Loucy (cell line): ENCODE measurements around the gene DBR1.

Experiments
- EZH2phosphoT487 ChIP-seq: fragments of 200-600 bp; IDR thresholded peaks from 2 replicates; pipeline ENCODE4 v1.6.1; 2018; ENCODE audit warnings: antibody characterized with exemption, mild to moderate bottlenecking, moderate library complexity, borderline replicate concordance
- TF ChIP-seq, protein P1 (sequence below): fragments of 200-600 bp; sonication (generic); conservative IDR thresholded peaks from 2 replicates; pipeline ENCODE4 v1.5.1; 2014; ENCODE audit warnings: mild to moderate bottlenecking, antibody characterized with exemption, low read length

DNA sequence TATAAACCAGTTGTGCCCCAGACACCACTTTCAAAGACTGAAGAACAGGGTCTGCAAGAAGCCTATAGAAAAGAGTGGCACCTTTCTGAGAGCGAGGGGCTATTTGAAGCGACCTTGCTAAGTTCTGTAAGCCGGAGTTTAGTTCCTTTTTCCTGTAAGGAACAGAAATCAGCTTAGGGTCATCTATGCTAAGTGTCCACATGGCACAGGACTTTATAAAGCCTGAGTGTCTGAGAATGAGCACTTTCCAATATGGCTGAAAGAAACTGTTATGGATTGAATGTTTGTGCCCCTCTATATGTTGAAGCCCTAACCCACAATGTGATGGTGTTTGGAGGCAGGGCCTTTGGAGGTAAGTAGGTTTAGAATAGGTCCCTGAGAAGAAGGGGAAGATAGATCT, 38.5 kb downstream of the DBR1 start:
- TF ChIP-seq, protein P1, sequence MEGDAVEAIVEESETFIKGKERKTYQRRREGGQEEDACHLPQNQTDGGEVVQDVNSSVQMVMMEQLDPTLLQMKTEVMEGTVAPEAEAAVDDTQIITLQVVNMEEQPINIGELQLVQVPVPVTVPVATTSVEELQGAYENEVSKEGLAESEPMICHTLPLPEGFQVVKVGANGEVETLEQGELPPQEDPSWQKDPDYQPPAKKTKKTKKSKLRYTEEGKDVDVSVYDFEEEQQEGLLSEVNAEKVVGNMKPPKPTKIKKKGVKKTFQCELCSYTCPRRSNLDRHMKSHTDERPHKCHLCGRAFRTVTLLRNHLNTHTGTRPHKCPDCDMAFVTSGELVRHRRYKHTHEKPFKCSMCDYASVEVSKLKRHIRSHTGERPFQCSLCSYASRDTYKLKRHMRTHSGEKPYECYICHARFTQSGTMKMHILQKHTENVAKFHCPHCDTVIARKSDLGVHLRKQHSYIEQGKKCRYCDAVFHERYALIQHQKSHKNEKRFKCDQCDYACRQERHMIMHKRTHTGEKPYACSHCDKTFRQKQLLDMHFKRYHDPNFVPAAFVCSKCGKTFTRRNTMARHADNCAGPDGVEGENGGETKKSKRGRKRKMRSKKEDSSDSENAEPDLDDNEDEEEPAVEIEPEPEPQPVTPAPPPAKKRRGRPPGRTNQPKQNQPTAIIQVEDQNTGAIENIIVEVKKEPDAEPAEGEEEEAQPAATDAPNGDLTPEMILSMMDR = no peak
- no peak for TF ChIP-seq EZH2phosphoT487
